AG20443 (cell line): ENCODE measurements around the gene VSIG8.
"Not testable (repeated sequence)": the region's sequence is repeated elsewhere in the genome, so short reads cannot be mapped to it uniquely, and the experiment has no call there.

Experiments used
- DNase-seq: peaks from one replicate; pipeline ENCODE4 v3.0.0; 2012; ENCODE audit warnings: low spot score, mixed read lengths

VSIG8 gene

GRCh38 chr1:159862557-159862956 is at the start of gene VSIG8:
TSS of gene VSIG8 (minus strand) at chr1:159862657. CDS start at chr1:159862521, 136 bp downstream.
- no peak for DNase-seq

GRCh38 chr1:159911326-159912070 is 49.0 kb upstream of the VSIG8 start:
- DNase-seq: no peak

DNA sequence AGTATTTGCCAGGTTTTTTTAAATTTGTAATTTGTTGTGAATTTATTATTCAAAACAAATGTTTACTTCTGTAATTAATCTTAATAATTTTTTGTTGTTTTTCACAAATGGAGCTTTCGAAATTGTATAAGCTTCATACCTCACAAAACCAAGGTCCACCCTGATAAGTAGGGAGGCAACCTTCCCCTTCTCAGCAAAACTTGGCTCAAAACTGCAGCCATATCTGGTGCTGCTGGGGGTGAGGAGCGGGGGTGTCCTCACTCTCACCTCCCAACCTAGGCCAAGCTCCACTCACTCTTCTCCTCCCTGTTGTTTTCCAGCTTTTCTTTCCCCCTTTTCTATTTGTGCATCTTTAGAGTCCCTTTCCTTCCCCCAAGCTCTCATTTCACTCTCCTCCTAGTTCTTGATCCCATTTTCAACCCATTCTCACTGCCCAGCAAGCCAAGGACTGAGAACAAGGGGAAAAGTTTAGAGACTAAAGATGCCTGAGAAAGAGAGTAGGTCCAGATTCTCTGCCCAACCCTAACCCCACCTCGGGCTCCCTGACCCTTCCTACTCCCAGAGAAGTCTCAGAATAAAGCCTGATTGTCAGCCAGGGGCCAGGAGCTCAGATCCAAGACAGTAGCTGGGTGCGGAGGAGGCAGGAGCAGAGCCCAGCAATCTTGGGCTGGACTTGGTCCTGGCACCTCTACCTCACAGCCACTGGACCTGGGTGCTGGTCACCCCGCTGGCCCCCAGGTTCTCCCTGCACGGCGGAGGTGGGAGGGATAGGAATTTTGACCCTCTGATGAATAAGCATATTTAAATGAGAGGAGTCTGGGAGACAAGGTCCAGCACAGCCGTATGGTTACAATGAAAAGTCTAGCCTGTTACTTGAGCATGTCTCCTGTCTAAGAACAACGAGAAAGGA is 45.8 kb upstream of the VSIG8 start:
- no peak for DNase-seq

GRCh38 chr1:159906960-159907359 is 44.5 kb upstream of the VSIG8 start:
- DNase-seq: no peak

DNA sequence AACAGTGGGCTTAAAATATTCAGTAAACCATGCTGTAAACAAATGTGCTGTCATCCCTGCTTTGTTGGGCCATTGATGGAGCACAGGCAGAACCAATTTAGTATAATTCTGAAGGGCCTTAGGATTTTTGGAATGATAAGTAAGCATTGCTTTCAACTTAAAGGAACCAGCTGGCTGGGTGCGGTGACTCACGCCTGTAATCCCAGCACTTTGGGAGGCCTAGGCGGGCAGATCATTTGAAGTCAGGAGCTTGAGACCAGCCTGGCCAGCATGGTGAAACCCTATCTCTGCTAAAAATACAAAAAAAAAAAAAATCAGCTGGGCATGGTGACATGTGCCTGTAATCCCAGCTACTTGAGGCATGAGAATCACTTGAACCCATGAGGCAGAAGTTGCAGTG is 41.6 kb upstream of the VSIG8 start:
- not testable (repeated sequence) for DNase-seq

DNA sequence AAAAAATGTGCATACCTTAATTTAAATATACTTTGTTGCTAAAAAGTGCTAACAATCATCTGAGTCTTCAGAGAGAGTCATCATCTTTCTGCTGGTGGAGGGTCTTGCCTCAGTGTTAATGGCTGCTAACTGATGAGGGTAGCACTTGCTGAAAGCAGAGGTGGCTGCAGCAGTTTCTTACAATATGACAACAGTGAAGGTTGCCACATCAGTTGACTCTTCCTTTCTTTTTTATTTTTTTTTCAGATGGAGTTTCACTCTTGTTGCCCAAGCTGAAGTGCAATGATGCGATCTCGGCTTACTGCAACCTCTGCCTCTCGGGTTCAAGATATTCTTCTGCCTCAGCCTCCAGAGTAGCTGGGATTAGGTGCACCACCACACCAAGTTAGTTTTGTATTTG is 40.1 kb upstream of the VSIG8 start:
- no peak for DNase-seq

- no peak for DNase-seq
Measured at GRCh38 chr1:159900755-159901360, 38.4 kb upstream of the VSIG8 start.

DNA sequence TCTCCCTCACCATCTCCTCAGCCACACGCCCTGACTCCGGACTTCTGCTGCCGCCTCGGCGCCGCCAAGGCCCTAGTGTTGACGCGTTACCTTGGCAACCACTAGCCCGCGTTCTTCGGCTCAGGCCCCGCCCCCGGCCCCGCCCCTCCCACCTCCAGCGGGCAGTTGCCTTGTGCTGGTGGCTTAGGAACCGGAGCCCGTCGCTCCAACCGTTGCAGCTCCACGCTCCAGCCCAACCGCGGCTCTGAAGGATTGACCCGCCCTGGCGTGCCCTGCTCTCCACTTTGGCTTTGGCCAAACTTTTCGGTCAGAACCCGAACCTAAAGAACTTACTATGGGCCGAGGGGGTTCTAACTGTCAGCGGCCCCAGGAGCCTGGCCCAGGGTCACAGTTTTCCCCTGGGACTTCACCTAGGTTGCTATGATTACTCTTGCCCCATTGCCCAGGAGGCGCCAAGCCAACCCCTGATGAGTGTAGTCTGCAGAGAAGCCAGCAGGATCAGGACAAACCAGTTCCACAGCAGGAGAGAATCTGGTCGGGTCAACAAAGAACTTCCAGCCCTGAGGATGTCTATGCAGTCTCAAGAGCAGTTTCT is 37.7 kb upstream of the VSIG8 start, which contains the start of gene CFAP45:
CFAP45 (minus strand) TSS at position 80 of the 595 bp plus-strand sequence; CDS start at position 13, 67 bp downstream.
- peak; percentile 84 for DNase-seq

DNA sequence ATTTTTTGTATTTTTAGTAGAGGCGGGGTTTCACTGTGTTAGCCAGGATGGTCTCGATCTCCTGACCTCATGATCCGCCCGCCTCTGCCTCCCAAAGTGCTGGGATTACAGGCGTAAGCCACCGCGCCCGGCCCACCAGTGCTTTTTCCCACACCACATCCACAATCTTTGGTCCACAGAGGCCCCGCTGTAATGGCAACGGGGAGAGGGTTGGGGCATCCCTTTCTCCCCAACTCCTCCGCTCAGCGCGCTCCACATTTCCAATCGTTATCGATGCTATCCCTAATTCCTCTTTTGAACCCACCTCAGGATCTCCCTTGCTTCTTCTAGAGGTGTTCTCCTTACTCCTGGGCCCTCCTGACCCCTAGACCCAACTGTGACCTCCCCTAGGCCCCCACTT is 37.2 kb upstream of the VSIG8 start:
- DNase-seq: not testable (repeated sequence)

DNA sequence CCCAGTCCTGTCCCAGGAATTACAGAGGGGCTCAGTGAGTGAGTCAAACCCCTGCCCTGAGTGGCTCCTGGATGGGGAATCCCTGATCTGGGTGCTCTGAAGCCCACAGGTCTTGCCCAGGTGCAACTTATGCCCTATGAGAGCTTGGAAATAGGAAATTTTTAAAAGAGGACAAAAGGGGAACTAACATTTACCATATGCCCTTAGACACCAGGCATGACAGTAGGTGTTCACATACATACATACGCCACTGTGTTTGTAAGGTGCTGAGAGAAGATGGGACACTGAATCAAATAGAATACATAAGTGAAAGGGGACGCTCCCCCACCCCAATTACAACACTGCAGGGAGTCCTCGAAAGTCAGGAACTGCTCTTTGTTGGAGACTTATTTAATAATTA is 36.1 kb upstream of the VSIG8 start:
- no peak for DNase-seq

DNA sequence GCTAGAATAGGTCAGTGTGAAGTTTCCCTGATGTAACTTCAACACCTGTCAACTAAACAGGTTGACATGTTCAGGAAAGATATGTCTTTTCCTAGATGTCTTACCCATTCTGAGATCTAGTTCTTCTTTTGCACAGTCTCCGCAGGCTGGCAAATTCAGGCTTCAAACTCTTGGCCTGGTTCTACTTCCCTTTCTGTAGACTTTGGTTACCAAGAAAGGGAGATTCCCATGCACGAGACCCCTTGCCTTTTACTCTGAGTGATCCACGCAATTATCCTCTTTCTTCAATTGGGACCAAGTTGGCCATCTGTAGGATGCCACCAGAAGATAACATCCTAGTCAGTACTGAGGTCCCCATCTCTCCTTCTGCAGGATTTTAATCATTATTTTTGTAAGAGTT is 35.5 kb upstream of the VSIG8 start:
- DNase-seq: no peak

DNA sequence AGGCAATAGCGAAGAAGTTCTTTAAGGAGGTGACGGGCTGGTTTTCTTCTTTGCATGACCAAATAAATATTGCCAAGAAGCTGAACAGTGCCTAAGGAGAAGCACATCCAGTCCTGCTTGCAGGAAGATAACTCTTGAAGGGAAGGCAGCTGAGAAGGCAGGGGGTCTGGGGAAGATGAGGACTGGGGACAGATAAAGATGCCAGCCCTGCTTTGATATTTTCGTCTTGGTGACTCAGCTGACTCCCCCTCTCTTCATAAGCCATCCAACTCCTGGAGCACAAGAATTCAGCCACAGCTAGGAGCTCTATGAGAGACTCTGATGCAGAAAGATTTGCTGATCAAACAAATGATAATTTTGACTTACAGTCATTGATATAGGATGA is 34.1 kb upstream of the VSIG8 start:
- no peak for DNase-seq

DNA sequence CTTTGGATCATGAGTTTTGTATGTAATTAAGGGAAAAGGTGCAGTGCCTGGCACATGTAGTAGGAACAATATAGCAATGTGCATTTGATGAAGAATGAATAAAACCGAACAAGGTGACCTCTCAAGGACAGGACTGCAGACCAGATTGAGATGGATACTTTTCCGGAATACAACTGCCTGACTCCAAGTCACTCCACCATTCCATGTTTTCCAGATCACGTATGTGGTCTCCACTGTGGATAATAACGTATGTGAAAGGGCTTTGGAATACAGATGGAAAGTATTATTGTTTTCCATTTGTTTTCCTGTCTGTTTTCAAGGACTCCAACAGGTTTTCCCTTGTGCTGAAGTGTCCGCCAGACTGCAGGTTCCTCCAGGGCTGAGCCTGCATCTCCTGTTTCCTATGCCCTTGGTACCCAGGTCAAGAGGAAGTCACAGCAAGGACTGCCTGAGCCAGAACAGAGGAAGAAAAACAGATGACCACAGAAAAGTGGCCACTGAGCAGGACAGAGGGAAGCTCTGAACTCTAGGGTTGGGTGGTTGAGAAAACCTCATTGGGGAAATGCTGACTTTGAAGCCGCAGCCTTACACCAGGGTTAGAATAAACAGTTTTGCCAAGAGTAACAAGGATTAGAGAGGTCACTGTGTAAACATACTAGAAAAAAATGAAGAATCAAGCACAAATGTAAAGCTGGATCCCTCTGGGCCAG is 33.5 kb upstream of the VSIG8 start:
- no peak for DNase-seq

DNA sequence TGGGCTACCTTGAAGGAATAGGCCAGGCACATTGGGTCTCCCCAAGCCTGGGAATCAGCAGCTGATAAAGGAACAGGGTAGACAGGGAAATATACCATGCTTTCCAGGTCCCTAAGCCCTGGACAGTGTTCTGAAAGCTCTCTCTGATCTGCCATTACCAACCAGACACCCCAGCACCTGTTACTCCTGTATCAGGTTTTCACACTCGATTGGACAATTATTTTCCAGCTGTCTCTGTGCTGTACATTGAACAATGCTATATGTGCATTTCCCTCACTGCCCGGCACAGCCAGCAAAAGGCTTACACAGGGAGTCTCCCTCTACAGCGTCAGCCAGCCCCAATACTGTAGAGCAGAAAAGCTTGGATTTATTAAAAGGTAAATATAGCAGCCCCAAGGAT is 32.8 kb upstream of the VSIG8 start:
- DNase-seq: no peak

- no peak for DNase-seq
Measured at GRCh38 chr1:159892944-159893343, 30.5 kb upstream of the VSIG8 start.

DNA sequence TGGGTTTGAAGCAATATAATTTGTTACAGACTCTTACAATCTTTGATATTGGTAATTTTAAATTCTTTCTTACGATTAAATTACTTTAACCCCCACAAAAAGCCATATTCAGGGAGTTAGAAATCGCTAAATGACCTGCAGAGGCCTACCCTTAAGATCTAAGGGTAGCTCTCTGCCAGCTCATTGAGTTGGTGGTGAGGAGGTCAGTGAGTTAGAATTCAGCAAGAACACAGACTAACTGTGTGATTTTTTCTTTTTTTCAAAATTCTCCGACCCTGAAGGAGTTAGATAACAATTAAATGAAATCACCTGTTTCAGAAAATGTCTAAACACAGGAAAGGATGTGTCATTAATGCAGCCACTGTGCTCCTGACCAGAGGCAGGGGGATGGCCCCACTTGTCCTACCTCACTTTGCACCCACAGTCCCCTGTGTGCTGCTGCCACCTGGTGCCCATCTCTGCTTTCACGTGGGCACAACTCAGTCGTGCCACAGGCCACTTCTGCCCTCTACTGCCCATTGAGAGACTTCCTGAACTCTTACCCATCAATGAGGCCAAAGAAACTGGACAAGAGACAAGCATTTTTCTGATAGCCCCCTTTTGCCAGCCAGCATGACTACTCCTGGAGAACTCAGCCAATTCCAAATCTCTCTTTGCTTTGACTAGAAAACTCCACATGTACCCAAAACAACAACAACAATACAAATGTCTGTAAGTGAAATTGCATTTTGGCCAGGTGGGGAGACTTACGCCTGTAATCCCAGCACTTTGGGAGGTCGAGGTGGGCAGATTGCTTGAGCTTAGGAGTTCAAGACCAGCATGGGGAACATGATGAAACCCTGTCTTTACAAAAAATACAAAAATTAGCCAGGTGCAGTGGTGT is 29.1 kb upstream of the VSIG8 start:
- peak; percentile 87 for DNase-seq

DNA sequence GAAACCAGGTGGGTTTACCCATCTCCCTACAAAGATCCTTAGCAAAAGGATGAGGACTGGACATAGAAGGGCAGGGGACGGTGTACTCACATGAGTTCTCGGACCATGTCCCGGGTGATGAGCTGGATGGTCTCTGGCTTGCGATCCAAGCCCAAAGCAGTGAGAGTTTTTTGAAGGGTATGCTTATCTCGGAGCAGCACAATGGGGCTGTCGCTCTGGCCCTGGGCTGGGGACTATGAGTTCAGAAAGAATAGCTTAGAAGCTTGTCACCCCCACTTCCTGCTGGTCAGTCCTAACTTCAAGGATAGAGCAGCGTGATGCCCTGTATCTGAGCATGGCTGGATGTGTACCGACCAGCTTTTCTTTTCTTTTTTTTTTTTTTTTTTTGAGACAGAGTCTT is 27.9 kb upstream of the VSIG8 start:
- DNase-seq: no peak

- peak; percentile 91 for DNase-seq
Measured at GRCh38 chr1:159889821-159890252, 27.4 kb upstream of the VSIG8 start.

DNA sequence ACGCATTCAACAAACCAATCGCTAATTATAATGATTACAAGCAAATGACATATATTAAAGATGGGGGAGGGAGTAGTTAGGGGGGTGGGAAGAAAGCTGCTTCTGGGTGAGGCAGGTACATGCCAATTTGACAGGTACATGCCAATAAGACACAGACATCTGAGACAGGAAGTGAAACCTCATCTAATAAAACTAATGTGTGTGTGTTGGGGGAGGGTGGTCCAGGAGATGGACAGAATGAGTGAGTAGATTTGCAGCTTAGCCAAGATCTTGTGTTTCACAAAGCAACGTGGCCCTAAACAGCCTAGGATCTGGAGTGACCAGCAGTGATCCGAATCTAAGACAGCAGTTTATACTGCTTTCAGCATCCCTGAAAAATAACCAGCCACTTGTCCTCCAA is 26.7 kb upstream of the VSIG8 start:
- DNase-seq: no peak

GRCh38 chr1:159884296-159884695 is 21.8 kb upstream of the VSIG8 start:
- no peak for DNase-seq

DNA sequence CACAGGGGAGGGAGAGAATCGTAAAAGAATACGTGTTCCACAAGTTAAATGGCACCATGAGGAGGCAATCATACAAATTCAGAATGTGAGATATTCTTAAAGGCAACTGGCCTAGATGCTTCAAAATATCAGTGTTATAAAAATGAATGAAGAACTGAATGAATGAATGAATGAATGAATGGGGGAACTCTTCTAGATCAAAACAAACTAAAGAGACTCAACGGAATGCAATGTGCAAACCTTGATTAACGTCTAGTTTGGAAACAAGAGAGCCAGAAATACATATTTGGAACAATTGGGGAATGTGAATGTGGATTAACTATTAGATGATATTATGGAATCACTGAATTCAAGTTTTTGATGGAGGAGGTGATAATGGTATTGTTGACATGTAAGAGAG is 20.7 kb upstream of the VSIG8 start:
- DNase-seq: no peak
